Left cardiac atrium (tissue), 4 donors: ENCODE data around the gene FAM131C. TPM values are rescaled to one million over a fixed set of nuclear protein-coding genes. Genes with fewer than 3 reads are reported as not detected.
"Not testable (repeated sequence)": the region's sequence is repeated elsewhere in the genome, so short reads cannot be mapped to it uniquely, and the experiment has no call there.

Experiments used
- ATAC-seq, 2 donors: fragments of 200-7000 bp; cut with Tn5 transposase; one replicate each; pipeline ENCODE4 v1.9.1; 2020; ENCODE audit warnings: mild to moderate bottlenecking in 2 of 2, moderate library complexity in 2 of 2
- DNase-seq: peaks from one replicate; pipeline ENCODE4 v3.0.0-alpha.2; 2020
- intact Hi-C, 2 donors: fragments of 100-400 bp; cut with DNase I; formaldehyde crosslinking; loops; one replicate each; pipeline versions ENCODE4 v1.14.1 to v1.15.1; 2022 to 2023
- total RNA-seq, 2 donors: library from RNA; stranded (reverse); fragmentation: NEBNext Ultra II Directional; extraction: Animal tissue kit (Norgen Biotek cat#: 25700); gene quantifications; one replicate each; pipeline ENCODE4 v1.2.1, GENCODE V29; 2021
- donor health status: DM: no; HTN: yes; CAD: no.
- donor health status: DM: no; HTN: yes; CAD: no; lungs with severe emphysema.
- donor health status: DM: yes; HTN: yes; CAD: no.
- donor health status: Dilated cardiomyopathy.

Gene FAM131C
- total RNA-seq, 2 donors from 2014 or later: 3.2 to 6.5 TPM

DNA sequence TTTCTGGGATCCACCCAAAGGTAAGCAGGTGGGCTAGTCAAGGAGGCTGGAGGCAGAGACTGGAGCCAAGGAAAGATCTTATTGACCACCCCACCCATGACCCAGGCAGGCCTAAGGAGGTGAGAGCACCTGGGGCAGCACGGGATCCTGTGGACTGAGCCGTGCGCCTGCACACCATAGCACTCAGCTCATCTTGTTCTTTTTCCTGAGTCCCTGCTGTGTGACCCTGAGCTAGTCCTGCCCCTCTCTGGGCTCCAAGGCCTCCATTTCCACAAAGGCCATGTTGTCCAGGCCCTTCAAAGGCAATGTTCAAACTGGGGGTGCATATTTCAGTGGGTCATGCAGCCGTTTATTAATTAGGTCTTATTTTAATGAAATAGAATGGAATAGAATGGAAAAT lies 7.2 kb downstream of the FAM131C start:
- DNase-seq (no peak), ATAC-seq (no peak)
- intact Hi-C loops: no loop called here

DNA sequence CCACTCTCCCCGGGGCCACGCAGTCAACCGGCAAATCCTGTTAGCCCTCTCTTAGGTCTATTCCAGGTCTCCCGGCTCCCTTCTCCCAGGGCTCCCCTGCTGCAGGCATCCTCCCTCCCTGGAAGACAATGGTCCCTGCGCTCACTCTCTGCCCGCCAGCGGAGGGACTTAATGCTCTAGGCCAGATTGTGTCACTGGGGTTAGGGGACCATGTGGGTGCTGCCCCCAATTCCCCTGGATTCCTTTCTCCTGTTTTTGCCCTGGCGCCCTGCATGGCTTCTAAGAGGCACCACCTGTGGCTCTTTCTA lies 8.2 kb downstream of the FAM131C start:
- intact Hi-C loops: no loop called here
- DNase-seq: no peak
- no peak for ATAC-seq

DNA sequence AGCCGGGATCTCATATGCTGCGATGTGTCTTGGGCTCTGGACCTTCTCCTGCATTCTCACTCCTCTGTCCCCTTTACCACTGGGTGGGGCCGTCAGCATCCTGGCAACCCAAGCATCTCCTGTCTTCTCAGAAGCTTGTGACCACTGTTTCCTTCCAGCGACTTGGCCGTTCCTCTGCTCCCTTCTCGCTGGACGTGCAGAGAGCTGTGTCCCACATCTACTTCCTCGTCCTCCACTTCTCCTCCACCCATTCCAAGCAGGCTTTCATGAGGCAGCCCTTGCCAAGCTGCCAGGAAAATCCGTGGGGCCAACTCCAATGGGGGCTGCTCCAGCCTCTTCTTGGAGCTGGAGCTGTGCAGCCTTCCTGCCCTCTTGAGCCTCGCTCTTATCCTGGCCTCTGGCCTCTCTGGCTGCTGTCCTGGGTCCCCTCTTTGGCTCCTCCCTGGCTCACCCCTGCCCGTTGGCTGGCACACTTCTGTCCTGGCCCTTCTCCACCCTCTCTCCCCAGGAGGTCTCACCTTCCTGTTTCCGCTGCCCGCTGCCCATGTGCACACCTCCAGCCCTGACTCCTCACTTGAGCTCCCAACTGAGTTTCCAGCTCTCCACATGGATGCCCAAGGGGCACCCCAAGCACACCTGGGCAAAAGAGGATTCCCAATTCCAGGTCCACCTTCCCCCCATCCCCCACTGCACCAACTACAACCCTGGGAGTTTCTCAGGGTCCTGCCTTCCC lies 8.7 kb downstream of the FAM131C start:
- no peak for DNase-seq
- ATAC-seq: no peak
- intact Hi-C loops: no loop called here

DNA sequence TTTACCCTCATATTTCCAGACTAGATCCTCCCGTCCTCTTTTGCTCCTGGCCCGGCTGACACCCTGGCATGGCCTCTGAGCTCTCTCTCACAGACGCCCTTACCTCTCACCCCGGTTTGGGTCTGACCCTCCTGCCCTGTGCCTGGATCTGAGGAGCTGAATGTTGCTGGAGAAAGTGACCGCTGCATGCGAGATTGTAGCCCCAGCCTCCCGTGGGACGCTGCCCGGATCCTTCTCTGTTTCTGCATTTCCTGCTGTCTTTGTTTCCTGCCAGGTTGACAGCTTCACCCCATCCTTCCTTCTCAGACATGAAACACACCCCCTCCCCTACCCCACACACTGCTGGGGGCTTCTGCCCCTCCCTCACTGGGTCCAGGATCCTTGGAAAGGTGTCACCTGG lies 9.5 kb downstream of the FAM131C start:
- intact Hi-C loops: no loop called here
- ATAC-seq: no peak
- no peak for DNase-seq

DNA sequence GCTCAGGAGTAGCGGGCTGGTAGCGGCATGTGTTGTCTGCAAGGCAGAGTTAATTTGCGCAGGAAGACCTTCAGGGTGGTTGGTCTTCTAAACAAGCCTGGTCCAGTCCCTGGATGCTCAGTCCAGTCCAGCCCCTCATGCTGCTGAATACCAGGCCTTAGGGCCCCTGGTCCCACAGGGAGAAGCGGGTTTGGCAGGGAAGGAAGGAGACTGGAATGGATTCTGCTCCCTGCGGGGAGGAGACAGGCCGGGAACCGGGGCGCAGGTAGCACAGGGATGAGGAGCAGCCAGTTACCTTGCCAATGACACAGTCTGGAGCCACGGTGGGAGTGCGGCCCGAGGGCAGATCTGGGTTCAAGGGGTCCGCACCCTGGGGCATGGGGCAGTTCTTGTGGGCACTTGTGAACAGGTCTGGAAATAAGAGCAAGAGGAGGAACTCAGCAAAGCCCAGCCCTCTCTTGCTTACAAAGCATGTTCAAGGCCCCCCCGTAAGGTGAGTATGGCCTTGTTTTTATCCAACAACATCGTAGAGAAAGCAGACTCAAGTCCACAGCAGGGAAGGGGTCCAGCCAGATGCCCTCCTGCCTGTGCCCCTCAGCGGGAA lies 10.1 kb downstream of the FAM131C start:
- ATAC-seq (no peak), DNase-seq (no peak)
- intact Hi-C loops: no loop called here

DNA sequence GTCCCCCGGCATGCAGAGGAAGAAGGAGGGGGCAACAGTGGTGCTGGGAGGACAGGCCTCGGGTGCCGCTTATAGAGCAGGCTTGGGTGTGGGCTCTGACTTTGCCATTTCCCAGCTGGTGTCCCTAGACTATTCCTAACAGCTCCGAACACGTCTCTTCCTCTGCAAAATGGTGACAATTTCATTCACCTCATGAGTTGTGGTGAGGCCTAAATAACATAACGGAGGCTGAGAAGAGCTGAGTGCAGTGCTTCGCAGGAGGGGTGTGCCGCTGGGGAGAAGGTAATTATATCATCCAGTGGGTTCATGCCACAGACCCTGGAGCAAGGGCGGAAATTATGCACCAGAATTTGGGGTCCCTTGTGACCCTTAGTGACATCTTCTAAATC lies 10.8 kb downstream of the FAM131C start:
- DNase-seq, intact Hi-C loops, ATAC-seq: not testable (repeated sequence)

DNA sequence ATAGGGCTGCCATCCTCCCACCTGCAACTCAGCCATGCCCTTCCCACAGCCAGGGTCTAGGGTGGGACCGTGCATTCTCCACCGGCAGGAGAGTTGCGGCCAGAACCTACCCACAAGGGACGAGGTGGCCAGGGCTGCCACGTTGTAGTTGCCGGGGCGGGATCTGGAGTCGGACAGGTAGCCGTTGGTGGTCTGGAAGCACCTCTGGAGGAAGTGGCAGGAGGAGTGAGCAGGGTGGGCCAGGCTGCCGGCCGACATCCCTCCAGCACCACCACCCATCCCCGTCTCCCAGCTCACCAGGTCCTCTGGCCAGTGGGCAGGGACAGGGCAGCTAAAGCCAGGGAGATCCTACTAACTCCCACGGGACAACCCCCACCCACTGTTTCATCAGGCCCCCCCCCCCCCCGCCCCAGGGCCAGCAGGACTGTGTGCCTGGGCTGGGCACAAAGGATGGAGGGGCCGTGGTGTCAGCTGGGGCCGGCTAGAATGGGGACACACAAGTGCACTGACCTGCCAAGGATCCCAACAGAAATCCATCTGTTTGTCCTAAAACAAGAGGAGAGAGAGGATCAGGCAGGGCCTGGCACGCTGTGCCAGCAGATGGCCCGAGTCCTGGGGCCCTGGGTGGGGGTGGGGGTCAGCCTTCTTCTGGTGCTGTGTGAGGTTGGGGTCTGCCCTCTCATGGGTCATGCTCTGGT lies 11.3 kb downstream of the FAM131C start:
- DNase-seq, intact Hi-C loops: not testable (repeated sequence)

DNA sequence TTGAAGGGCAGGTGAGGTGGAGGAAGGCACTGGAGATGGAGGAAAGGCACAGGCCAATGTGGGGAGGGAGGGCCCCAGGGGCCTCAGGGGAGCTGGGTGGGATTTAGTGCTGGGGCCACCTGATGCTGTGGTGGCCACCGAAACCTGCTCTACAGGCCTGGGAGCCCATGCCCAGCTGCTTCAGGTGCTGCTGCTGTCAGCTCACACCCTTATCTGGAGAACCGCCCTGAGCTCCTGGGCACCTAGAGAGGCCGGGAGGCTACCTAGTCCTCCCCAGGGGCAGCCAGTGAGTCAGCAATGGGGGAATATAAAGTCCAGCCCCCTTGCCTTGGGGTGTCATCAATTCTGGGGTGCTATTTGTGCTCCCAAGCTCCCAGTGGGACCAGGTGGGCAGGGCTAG lies 12.2 kb downstream of the FAM131C start:
- intact Hi-C loops: no loop called here
- ATAC-seq (no peak), DNase-seq (no peak)

More for the DNA sequence above, 11.3 kb downstream of the FAM131C start:
- ATAC-seq: not testable (repeated sequence)

DNA sequence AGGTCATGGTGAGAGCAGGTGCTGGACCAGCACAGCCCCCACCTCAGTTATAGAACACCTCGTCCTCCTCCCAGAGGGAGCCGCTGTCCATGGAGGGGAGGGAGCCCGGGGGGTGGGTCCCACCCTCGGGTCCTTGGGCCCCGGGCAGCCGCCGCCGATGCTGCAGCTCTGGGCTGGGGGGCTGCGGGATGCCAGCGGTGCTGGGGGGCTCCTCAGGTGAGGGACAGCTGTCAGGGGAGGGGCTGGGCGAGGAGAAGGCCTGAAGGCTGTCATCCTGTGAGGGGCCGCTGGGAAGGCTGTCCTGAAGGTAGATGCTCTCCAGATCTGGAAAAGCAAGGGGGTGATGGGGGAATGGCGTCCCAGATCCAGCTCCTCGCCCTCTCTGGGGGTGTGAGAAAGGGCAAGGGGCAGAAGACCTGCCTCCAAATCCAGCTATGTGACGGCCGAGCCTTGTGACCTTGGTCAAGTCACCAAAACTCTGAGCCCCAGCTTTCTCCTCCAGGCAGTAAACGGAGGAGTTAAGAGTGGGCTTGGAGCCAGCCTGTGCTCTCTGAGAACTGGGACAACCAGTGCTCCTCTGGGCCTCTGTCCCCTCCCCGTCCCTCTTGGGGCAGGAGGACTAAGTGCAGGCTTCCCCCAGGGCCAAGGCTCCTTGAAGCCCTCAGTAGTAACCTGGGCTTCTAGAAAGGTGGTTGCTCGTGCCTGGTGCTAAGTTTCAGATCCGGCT lies 14.9 kb downstream of the FAM131C start:
- not testable (repeated sequence) for DNase-seq
- intact Hi-C loops: loop anchor here (10.0 kb wide), 2 partner anchors 54 to 264 kb away; partner anchors contain the start of gene SRARP (in 1 of the 2)
- ATAC-seq: peak in 1 of 2 donors; percentile 4

DNA sequence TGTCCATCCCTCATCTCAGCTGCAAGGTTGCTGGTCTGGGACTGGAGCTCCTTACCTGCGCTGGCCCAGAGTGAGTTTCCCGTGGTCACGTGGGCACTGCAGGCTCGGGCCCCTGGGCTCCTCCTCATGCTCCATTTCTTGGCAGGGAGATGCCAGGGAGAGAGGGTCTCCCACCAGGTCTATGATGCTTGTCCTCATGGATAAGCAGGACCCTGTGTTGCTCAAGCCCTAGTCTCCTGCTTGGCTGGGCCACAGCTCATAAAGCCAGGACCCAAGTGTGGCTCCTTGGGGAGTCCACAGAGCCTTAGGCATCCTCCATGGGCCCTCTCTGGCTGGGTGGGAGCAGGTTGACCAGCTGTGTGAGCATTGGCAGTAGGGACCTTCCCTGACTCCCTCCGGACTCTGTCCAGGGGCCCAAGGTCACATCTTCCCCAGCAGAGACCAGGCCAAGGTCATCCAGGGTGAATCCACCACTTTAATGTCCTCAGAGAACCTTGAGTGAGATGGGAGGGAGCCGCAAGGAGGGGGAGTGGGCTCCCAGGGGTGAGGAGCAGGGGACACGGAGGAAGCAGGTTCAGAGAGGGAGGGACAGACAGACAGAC lies 16.0 kb downstream of the FAM131C start:
- DNase-seq, ATAC-seq: not testable (repeated sequence)
- intact Hi-C loops: loop anchor here (10.0 kb wide), 2 partner anchors 53 to 263 kb away; partner anchors contain the start of gene SRARP (in 1 of the 2)

DNA sequence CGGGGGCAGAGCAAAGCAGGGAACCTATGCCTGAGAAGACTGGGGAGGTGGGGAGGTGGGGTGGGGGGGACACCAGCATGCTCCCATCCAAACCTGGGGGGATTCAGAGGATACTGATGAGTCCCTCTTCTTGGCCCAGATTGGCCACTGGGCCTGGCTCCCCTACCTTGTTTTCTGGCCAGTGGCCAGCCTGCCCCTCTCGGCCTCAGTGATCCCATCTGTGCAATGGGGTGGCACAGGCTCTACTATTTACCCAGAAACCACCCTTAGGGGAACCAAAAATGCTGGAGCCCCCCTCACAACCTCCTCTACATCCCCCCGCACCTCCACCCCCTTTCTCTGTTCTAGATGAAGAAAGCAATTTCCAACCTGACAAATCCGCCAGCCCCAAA lies 16.9 kb downstream of the FAM131C start:
- not testable (repeated sequence) for ATAC-seq, DNase-seq
- intact Hi-C loops: loop anchor here (1.0 to 10.0 kb wide), 3 partner anchors 47 to 262 kb away; partner anchors contain the start of gene SRARP (in 1 of the 2)

DNA sequence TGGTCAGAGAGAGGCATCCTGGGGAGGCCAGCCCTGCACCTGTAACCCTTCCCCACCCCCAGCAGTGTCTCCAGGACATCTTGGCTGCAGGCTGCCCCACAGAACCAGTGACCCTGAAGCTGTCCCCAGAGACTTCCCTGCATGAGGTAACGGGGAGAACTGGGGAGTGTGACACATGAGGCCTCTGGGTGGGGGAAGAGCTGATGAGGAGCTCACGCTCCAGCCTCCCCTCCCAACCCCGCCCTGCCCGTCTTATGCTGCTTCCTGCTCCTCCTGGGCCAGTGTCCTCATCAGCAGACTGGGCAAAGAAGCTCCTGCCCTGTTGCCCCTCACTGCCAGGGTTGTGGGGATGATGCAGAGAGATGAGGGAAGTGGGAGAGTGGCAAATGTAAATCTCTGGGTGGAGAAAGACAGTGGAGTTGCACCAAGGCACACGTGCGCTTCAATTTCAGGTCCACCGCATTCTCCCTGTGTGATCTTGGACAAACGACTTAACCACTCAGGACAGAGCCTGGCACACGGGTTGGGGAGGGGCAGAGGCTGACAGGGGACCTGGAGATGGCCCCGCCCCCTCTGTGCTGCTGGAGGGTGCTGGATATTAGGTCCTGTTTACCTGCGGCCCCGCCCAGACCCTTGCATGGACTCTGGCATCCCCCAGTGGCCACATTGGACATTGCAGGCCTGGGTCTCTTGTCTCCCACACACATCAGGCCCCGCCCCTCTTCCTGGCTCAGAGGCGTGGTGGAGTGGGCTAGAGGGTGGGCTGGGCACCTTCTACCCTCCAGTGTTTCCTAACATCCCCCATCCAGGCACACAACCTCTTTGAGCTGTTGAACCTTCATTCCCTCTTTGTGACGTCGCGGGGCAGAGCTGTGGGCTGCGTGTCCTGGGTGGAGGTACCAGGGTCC lies 17.6 kb downstream of the FAM131C start:
- DNase-seq (peak; percentile 89), ATAC-seq (peak; percentile 83 to 86)
- intact Hi-C loops: loop anchor here (1.0 to 10.0 kb wide), 3 partner anchors 47 to 261 kb away; partner anchors contain the start of gene SRARP (in 1 of the 2)

DNA sequence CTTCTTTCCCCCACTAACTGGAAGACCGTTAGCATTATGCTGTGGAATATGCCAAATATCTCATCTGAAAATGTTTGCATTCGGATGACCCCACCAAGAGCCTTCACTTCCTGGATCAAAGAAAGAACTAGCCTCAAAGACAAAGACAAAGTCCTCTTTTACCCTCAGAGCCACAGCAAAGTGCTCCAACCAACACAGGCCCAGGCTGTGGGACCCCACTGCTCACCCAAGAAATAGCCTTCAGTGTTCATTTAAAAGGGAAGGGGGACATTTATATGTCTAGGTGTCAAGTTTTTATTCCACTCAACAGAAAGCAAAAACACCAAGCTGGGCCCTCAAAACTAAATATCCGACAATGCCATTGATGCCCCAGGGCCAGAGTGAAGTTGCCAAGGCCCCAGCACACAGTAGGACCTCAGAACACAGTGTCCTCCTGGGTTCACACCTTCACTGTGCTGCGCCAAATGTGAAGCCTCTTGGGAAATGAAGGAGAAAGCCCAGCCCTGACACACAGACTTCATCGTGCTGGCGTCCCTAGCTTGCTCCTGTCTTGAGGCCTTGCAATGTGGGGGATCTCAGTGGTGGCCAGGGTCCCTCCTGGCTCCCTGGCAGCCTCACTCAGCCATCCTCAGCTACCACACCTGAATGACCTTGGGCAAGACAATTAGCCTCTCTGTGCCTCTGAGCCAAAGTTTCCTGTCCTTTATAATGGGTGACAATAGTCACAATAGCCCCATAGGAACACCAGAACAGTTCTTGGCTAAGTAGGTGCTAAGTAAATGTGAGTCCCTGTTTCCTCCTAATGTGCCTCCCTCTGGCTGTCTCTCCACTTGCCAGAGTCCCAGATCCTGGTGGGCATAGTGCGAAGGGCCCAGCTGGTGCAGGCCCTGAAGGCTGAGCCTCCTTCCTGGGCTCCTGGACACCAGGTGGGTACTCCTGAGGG lies 18.6 kb downstream of the FAM131C start:
- intact Hi-C loops: loop anchor here (10.0 kb wide), 2 partner anchors 50 to 260 kb away; partner anchors contain the start of gene SRARP (in 1 of the 2)
- DNase-seq: no peak
- ATAC-seq: no peak

DNA sequence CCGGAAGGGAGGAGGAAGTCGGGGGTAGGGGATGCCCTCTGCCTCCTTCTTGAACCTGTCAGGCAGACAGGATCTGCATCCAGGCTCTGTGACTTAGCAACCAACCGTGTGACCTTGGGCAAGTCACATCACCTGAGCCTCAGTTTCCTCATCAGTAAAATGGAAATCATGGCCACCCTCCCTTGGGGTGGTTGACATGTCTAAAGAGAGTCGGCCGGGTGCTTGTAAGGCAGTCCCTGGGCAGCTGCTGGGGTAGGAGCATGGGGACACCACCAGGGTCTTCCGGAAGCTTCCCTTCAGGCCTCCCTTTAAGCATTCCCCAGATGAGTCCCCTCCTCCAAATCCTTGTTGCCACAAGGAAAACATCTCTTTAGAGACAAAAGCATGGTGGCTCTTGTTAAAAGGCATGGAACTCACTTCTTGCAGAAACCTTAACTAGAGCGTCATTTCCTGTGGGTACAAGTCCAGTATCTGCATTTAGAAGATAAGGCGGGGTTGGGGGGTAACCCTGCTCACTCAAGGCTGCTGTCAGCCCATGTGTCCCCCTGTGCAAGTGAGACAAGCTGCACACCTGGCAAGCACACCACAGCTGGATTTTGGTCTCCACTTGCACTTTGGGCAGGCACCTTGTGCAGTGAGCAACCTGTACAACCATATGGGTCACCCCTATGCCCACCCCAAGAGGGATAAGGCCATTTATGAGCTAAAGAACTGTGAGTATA lies 19.5 kb downstream of the FAM131C start:
- DNase-seq (no peak), ATAC-seq (no peak)
- intact Hi-C loops: loop anchor here (10.0 kb wide), 2 partner anchors 49 to 259 kb away; partner anchors contain the start of gene SRARP (in 1 of the 2)

DNA sequence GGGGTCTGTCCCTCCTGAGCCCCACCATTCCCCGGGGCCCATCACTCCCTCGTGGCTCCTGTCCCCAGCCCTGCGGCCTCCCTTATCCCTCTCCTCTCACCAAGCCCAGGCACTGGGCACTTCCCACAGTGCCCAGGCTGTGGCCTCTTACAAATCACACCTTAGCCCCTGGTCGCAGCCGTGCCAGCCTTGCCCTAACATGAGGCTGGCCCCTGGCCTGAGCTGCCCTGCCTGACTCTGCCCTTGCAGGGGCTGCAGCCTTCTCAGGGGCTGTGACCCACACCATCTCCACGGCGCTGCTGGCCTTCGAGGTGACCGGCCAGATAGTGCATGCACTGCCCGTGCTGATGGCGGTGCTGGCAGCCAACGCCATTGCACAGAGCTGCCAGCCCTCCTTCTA lies 21.5 kb downstream of the FAM131C start:
- intact Hi-C loops: loop anchor here (10.0 kb wide), 2 partner anchors 47 to 257 kb away; partner anchors contain the start of gene SRARP (in 1 of the 2)
- DNase-seq, ATAC-seq: not testable (repeated sequence)

DNA sequence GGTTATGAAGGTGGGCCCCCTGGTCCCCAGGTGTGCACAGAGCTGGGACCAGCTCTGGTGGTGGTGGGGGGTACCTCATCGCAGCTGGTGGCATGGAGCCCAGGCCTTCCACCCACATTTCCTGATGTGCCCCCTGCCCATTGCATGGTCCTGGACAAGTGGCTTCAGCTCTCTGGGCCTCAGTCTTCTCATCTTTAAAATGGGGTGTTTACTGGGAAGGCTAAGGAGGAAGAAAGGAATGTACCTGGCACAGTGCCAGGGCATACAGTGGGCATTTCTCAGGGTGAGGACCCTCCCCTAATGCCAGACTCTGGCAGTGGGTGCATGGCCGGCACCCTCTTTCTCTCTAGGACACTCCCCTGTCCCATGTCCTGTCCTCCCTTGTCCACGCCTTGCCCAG lies 22.4 kb downstream of the FAM131C start:
- intact Hi-C loops: loop anchor here (10.0 kb wide), 2 partner anchors 46 to 256 kb away; partner anchors contain the start of gene SRARP (in 1 of the 2)
- DNase-seq (no peak), ATAC-seq (no peak)
